GM19438 (cell line): Measurements from ENCODE around the gene IFI30.
A peak's percentile ranks its signal among the peaks of the same experiment; 100 is the strongest.

Experiments used
- ATAC-seq: cut with Tn5 transposase; IDR thresholded peaks from one replicate; pipeline ENCODE4 v1.9.1; 2021; ENCODE audit warnings: low read depth; ENCODE audit not compliant: unreplicated experiment

IFI30 gene

GRCh38 chr19:18168673-18169381 is 4.8 kb upstream of the IFI30 start:
- ATAC-seq: no peak

- ATAC-seq: no peak
Observed at GRCh38 chr19:18170714-18171255, 2.8 kb upstream of the IFI30 start.

GRCh38 chr19:18171605-18172327 is 1.8 kb upstream of the IFI30 start:
- ATAC-seq: no peak

GRCh38 chr19:18172331-18173053 is 1.1 kb upstream of the IFI30 start:
- ATAC-seq: no peak

GRCh38 chr19:18173054-18173571 is 500 bp upstream of the IFI30 start:
- ATAC-seq: peak; percentile 14

GRCh38 chr19:18174983-18175382 is 1.4 kb downstream of the IFI30 start:
- ATAC-seq: no peak

GRCh38 chr19:18176367-18177310 is 3.0 kb downstream of the IFI30 start:
- ATAC-seq: no peak

GRCh38 chr19:18179957-18180356 is 6.3 kb downstream of the IFI30 start:
- ATAC-seq: no peak

GRCh38 chr19:18183529-18183928 is 9.9 kb downstream of the IFI30 start:
- no peak for ATAC-seq

GRCh38 chr19:18185538-18185937 is 11.9 kb downstream of the IFI30 start:
- no peak for ATAC-seq

GRCh38 chr19:18190278-18190677 is 16.7 kb downstream of the IFI30 start:
- ATAC-seq: no peak

- no peak for ATAC-seq
Observed at GRCh38 chr19:18191640-18192062, 18.0 kb downstream of the IFI30 start.

GRCh38 chr19:18192673-18193387 is 19.2 kb downstream of the IFI30 start, which contains the start of gene MPV17L2:
MPV17L2 (plus strand) TSS chr19:18193218; CDS start chr19:18193282, 64 bp downstream.
- ATAC-seq: peak; percentile 71

- ATAC-seq: no peak
Observed at GRCh38 chr19:18193388-18194180, 20.0 kb downstream of the IFI30 start.

GRCh38 chr19:18194181-18194530 is 20.5 kb downstream of the IFI30 start:
- no peak for ATAC-seq

- ATAC-seq: no peak
Observed at GRCh38 chr19:18194554-18195238, 21.1 kb downstream of the IFI30 start.

- ATAC-seq: no peak
Observed at GRCh38 chr19:18196511-18196845, 22.9 kb downstream of the IFI30 start.

- no peak for ATAC-seq
Observed at GRCh38 chr19:18197306-18197705, 23.7 kb downstream of the IFI30 start.
